ENCODE measurements around the gene PSPN.
A peak's percentile ranks its signal among the peaks of the same experiment; 100 is the strongest.

Gene PSPN, protein sequence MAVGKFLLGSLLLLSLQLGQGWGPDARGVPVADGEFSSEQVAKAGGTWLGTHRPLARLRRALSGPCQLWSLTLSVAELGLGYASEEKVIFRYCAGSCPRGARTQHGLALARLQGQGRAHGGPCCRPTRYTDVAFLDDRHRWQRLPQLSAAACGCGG

DNA sequence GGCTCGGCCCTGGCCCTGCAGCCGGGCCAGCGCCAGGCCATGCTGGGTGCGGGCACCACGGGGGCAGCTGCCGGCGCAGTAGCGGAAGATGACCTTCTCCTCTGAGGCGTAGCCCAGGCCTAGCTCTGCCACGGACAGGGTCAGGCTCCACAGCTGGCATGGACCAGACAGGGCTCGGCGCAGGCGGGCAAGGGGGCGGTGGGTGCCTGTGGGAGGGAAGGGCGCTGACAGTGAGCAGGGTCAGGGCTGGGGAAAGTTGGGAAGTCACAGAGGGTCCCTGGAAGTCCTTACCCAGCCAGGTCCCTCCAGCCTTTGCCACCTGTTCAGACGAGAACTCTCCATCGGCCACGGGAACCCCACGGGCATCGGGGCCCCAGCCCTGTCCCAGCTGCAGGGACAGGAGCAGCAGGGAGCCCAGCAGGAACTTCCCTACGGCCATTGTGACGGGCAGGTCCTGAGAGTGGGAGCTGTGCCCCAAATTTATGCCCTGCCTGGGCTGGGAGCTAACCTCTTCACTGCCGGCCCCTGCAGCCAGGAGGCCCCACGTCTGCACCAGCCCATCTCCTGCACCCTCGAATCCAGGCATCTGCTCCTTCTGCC, at the start of gene PSPN:
PSPN (minus strand) TSS at position 523 of the 600 bp plus-strand sequence; CDS start at position 439, 84 bp downstream.
- TF ChIP-seq, protein P1, sequence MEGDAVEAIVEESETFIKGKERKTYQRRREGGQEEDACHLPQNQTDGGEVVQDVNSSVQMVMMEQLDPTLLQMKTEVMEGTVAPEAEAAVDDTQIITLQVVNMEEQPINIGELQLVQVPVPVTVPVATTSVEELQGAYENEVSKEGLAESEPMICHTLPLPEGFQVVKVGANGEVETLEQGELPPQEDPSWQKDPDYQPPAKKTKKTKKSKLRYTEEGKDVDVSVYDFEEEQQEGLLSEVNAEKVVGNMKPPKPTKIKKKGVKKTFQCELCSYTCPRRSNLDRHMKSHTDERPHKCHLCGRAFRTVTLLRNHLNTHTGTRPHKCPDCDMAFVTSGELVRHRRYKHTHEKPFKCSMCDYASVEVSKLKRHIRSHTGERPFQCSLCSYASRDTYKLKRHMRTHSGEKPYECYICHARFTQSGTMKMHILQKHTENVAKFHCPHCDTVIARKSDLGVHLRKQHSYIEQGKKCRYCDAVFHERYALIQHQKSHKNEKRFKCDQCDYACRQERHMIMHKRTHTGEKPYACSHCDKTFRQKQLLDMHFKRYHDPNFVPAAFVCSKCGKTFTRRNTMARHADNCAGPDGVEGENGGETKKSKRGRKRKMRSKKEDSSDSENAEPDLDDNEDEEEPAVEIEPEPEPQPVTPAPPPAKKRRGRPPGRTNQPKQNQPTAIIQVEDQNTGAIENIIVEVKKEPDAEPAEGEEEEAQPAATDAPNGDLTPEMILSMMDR (conservative IDR thresholded peaks at IDR 0.05; ENCODE audit: low read depth, low read length): no peak
- no peak within 1 kb of the TSS for H3K9ac ChIP-seq

DNA sequence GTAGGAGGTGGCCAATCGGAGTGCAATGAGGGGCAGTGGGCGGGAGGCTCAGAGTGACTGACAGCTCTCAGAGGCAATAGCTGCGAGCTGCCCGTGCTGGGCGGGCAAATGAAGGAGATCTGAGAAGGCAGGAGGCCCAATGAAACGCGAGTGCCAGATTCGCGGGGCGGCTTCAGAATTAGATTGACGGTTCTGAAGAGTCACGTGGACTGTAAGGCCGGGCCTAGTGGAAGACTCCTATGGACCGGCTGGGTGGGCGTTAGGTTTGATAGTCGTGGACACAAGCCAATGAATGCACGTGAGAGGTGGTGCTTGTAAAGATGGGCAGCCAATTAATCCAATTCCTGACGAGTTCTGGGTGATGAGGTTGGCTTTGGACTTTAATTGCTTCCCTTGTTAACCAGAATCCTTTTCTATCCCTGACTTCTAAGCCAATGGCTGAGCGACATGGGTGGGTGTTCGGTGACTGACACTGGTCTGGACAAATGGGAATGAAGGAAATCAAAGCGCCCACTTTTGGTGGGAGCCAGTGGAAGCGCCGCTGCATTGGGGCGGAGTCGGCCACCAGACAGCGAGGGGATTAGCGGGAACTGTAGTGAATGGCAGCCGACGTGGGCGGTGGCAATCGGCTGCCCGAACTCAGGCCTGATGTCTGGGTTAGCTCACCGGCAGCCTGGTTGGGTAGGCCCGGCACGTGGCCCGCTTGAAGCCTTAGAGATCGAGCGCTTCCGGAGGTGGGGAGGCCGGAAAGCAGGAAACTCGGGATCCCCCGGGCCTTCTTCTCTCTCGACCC, 49.4 kb upstream of the PSPN start:
- Histone ChIP-seq H3K4me2 (no peak overlapping the region; the same call in 1 of the 2 replicates), H3K27ac (peak overlapping the region; percentile 46; the same call in 1 of the 2 replicates), H4K20me1 (ENCODE audit: insufficient read depth) (peaks cover 22% of the 10 kb centered on the region), H2AFZ (ENCODE audit: low read depth) (peak overlapping the region; percentile 73; the same call in 1 of the 2 replicates), H3K4me1 (ENCODE audit: low read depth, poor library complexity, severe bottlenecking) (peaks cover 20% of the 10 kb centered on the region), H3K9ac (peak overlapping the region; percentile 34; the same call in 1 of the 2 replicates), H3K79me2 (ENCODE audit: insufficient read depth, low read depth) (peaks cover 40% of the 10 kb centered on the region), H3K4me3 (IDR thresholded peaks at IDR 0.05; ENCODE audit: insufficient read depth, low read depth, low read length) (no peak overlapping the region), H3K27me3 (ENCODE audit: insufficient read depth, low read depth) (no peaks in the 10 kb centered on the region; the same call in 1 of the 2 replicates), H3K36me3 (ENCODE audit: insufficient read depth) (peaks cover 1% of the 10 kb centered on the region; the same call in 1 of the 2 replicates)
- TF ChIP-seq, protein P1 (conservative IDR thresholded peaks at IDR 0.05; ENCODE audit: low read depth, low read length): no peak

More for the DNA sequence above, at the start of gene PSPN:
- H4K20me1 ChIP-seq (ENCODE audit: insufficient read depth): no peaks in the 10 kb centered on the region
- no peak within 1 kb of the TSS for H2AFZ ChIP-seq (ENCODE audit: low read depth)
- H3K4me1 ChIP-seq (ENCODE audit: low read depth, poor library complexity, severe bottlenecking): peaks cover 9% of the 10 kb centered on the region
- no peaks in the 10 kb centered on the region for H3K36me3 ChIP-seq (ENCODE audit: insufficient read depth)
- no peak within 1 kb of the TSS for H3K27ac ChIP-seq
- H3K4me3 ChIP-seq (IDR thresholded peaks at IDR 0.05; ENCODE audit: insufficient read depth, low read depth, low read length): no peak within 1 kb of the TSS
- H3K79me2 ChIP-seq (ENCODE audit: insufficient read depth, low read depth): no peaks in the 10 kb centered on the region
- H3K4me2 ChIP-seq: no peak within 1 kb of the TSS
- H3K27me3 ChIP-seq (ENCODE audit: insufficient read depth, low read depth): no peaks in the 10 kb centered on the region

DNA sequence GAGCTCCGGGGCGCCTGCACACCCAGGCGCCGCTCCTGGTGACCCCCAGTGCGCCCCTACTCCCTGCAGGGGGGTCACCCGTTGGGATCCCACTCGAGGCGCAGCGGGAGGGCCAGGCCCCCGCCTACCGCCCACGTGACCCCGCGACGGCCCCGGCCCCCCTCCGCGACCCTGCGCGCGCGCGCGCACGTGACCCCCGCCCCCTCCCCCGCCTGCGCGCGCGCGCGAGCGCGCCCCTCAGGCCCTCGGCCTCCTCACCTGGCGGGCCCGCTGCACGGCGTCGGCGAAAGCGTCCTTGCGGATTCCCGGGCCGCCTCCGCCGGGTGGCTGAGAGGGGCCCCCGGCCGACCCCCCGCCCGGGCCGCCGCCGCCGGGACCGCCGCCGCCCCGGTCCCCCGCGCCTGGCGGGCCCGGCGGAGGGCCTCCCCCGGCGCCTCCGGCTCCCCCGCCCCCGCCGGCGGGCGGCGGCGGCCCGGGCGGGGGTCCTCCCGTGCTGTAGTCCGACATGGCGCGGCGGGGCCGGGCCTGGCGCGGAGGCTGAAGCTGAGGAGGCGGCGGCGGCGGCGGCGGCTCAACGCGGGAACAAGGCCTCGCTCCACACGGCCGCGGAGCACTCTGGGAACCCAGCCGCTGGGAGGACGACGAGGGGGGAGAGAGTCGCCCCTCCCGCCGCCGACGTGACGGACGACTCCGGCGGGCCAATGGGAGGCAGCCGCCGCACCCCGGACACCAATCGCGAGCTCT, 48.6 kb upstream of the PSPN start, which contains the start of gene KHSRP:
KHSRP (minus strand) TSS at position 617 of the 744 bp plus-strand sequence; CDS start at position 507, 110 bp downstream.
- peak within 1 kb of the TSS; percentile 61; the same call in 1 of the 2 replicates for H3K9ac ChIP-seq
- H3K4me2 ChIP-seq: peak within 1 kb of the TSS; percentile 73
- TF ChIP-seq, protein P1 (conservative IDR thresholded peaks at IDR 0.05; ENCODE audit: low read depth, low read length): no peak
- peak within 1 kb of the TSS; percentile 46; the same call in 1 of the 2 replicates for H3K27ac ChIP-seq
- no peak within 1 kb of the TSS for H3K4me3 ChIP-seq (IDR thresholded peaks at IDR 0.05; ENCODE audit: insufficient read depth, low read depth, low read length)
- peaks cover 47% of the 10 kb centered on the region for H3K79me2 ChIP-seq (ENCODE audit: insufficient read depth, low read depth)
- peaks cover 6% of the 10 kb centered on the region; the same call in 1 of the 2 replicates for H3K36me3 ChIP-seq (ENCODE audit: insufficient read depth)
- peaks cover 20% of the 10 kb centered on the region for H3K4me1 ChIP-seq (ENCODE audit: low read depth, poor library complexity, severe bottlenecking)
- no peaks in the 10 kb centered on the region; the same call in 1 of the 2 replicates for H3K27me3 ChIP-seq (ENCODE audit: insufficient read depth, low read depth)
- peak within 1 kb of the TSS; percentile 73; the same call in 1 of the 2 replicates for H2AFZ ChIP-seq (ENCODE audit: low read depth)
- peaks cover 22% of the 10 kb centered on the region for H4K20me1 ChIP-seq (ENCODE audit: insufficient read depth)
